GM18858 (cell line): ENCODE data around the gene ATP2C2.

Experiments used
- ATAC-seq: cut with Tn5 transposase; IDR thresholded peaks from one replicate; pipeline ENCODE4 v1.9.1; 2021; ENCODE audit not compliant: unreplicated experiment

The ATP2C2 gene

DNA sequence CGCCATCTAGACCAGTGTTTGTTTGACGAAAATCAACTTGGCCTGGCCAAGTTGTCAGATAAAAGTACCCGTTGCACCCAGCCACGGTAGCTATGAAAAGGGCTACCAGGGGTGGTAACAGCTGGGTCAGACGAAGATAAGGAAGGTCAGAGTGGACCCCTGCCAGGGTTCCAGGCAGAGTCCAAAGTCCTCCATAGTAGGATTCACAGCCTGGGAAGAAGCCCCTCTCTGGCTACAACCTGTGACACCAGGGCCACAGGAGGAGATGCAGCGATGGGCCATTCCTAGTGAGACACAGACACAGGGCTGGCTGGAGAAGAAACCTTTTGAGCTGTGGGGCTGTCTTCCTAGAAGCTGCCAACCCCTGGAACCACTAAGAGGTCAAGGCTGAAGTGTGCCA, 96.8 kb downstream of the ATP2C2 start:
- no peak for ATAC-seq

- no peak for ATAC-seq
These were observed 98.4 kb downstream of the ATP2C2 start for GRCh38 chr16:84466692-84467091.

- ATAC-seq: no peak
These were observed 98.9 kb downstream of the ATP2C2 start for GRCh38 chr16:84467256-84467655.

GRCh38 chr16:84467709-84468108, 99.4 kb downstream of the ATP2C2 start:
- no peak for ATAC-seq

DNA sequence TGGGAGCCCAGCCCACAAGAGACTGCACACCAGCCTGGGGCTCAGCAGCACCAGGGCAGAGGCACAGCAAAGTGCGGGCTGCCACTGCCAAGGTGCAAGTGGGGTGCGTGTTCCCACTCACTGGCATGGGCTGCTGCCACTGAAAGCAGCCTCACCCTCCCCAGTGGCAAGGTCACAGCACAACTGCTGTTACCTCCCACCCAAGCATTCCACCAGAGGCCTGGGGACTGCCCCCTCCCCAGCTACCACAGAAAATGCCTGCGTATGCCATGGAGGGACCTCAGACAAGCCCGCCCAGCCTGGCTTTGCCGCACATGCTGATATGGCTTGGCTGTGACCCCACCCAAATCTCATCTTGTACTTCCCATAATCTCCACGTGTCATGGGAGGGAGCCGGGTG, 103.0 kb downstream of the ATP2C2 start:
- ATAC-seq: no peak

DNA sequence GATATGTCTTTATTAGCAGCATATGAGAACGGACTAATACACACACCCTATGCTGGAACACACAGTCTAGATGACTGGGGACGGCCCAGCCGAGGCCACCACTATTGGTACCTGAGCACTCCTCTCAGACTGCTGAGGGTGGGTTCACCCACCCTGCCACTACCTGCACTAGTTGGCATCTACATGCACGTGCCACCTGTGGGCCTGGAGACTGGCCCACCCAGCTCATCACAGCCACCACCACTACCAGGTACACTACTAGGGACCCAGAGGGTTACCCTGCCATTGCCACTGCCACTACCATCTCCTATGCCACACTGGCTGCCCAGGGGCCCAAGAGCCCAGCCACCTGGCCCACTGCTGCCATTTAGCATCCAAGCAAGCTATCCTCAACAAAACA, 103.6 kb downstream of the ATP2C2 start:
- ATAC-seq: no peak

- ATAC-seq: no peak
These were observed 107.4 kb downstream of the ATP2C2 start for GRCh38 chr16:84475643-84476240.

DNA sequence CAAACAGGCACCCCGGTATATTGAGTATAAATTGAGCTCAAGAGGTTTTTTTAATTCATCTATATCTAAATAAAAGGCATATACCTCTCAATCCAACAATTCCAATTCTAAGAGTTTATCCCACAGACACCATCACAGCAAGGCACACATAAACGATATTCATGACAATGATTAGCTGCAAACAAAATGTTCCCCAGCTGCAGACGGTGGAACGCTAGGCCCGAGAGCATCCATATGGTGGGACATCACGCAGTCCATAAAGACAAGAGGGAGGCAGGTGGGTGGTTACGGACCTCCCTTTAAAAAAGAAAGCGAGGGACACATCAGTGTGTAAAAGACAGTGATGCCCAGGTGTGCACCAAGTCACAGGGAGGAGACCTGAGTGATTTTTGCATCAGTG, 108.1 kb downstream of the ATP2C2 start:
- no peak for ATAC-seq

DNA sequence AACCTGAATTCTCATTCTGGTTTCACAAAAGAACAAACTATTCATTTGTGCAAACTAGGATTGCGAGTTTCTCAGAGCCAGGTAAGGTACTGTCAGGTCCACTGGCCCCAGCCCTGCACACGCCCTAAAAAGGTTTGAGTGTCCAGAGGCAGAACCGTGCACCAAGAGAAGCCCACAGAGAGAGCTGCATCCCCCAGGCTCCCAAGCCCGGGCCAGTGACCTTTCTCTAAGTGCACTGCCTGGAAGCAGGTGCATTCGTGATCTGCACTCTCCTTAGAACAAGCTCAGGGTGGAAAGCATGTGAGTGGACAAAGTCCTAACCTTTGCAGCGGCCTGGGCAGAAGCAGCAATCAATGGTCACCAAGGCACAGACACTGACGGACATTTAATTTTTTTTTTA, 109.3 kb downstream of the ATP2C2 start:
- ATAC-seq: no peak

GRCh38 chr16:84478172-84478947, 110.0 kb downstream of the ATP2C2 start:
- ATAC-seq: no peak

- no peak for ATAC-seq
These were observed 111.5 kb downstream of the ATP2C2 start for GRCh38 chr16:84479716-84480450.

GRCh38 chr16:84481051-84481735, 112.9 kb downstream of the ATP2C2 start:
- ATAC-seq: no peak

DNA sequence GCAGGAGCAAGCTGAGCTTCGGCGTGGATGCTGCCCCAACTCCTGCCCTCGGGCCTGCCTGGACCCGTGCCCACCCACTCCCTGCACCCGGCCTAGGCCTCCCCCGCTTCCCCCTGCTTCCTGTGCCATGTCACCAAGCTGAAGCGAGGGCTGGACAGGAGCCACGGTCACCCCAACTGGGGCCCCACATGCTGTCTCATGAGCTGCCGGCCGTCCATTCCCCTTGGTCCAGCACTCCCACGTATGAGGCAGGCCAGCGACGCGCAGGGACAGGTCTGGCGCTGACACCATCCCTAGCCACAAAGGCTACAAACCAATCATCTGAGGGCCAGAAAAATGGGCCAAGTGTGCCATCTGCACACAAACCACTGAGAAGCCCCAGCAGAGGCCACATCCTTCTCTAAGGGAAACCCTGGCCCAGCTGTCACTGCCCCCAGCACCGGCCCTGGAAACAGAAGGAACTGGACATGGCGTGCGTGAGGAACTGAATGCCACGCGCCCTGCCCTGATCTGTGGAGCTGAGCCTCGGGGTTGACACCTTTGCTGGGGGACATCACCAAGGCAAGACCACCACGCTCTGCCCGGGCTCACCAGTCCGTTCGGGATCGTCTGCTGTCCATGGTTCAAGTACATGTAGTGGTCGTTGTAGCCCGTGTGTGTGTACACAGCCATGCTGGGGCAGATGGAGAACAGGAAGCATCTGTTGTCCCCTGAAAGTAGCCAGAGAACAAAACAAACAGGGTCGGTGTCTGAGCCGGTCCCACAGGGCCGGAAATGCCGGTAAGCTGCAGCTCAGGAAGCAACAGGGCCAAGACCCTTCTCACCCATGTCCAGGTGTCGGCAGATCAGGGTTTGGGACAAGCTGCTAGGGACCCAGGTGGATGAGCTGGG, 113.9 kb downstream of the ATP2C2 start:
- no peak for ATAC-seq

DNA sequence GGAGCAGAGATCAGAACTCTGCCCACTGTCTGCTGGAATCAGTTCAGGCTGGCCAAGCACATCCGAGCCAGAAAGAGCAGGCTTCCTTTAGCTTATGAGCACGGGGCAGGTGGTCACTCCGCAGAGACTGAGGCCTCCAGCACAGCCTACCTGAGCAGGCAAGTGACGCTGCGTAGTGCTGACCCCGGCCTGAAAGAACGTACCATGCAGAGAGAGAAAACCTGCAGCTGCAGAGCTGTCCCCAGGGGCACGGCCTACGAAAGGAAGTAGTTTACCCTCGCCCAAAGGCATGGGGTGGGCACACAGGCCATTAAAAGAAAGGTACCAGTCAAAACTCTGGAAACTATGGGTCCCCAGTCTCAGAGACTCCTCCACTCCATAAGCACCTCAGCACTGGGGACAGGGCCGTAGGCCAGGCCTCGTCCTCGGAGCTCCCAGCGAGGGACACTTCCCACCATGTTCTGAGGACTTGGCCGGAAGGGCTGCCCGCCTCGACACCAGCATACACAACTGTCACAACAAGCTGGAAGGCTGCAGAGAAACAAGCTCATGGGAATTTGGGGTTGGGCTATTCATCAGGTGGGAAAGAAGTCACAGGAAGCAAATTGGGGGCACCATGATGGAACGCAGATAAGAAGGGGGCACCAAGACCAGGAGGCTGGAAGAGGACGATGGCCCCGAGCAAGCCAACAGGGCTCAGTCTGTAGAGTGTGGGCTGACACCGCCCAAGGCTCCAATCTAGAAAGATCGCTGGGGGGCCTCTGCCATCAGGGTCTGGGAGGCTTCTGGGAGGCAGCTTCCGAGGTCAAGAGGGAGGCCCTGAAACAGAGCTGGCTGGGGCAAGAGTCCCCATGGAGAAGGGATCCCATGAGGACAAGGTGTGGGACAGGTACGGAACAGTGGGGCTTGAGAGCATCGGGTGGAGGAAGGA, 114.9 kb downstream of the ATP2C2 start:
- no peak for ATAC-seq

GRCh38 chr16:84483882-84484565, 115.7 kb downstream of the ATP2C2 start:
- no peak for ATAC-seq

- no peak for ATAC-seq
These were observed 116.4 kb downstream of the ATP2C2 start for GRCh38 chr16:84484579-84485254.

- no peak for ATAC-seq
These were observed 117.1 kb downstream of the ATP2C2 start for GRCh38 chr16:84485255-84486010.

- no peak for ATAC-seq
These were observed 117.8 kb downstream of the ATP2C2 start for GRCh38 chr16:84486126-84486525.
